CD4-positive, alpha-beta T cell (primary cell): ENCODE data around the gene PGLYRP4. TPM values are rescaled to one million over a fixed set of nuclear protein-coding genes. Genes with fewer than 3 reads are reported as not detected.
"Not testable (repeated sequence)": the region's sequence is repeated elsewhere in the genome, so short reads cannot be mapped to it uniquely, and the experiment has no call there.

Source experiments
- ATAC-seq: fragments of 200-7000 bp; cut with Tn5 transposase; one replicate; pipeline ENCODE4 v1.10.0; 2022; ENCODE audit warnings: mild to moderate bottlenecking; ENCODE audit not compliant: poor library complexity
- CTCF ChIA-PET: fragments of 350-600 bp; sonication (Branson Sonifier 250); formaldehyde crosslinking; loops from one replicate; lab custom pipeline; 2021; ENCODE audit warnings: antibody characterized with exemption, inconsistent platforms; lab: Charles Lee
- POLR2A ChIA-PET: fragments of 350-600 bp; sonication (Branson Sonifier 250); formaldehyde crosslinking; loops from one replicate; lab custom pipeline; 2021; ENCODE audit warnings: antibody characterized with exemption, inconsistent platforms; lab: Charles Lee
- DNase-seq, 14 experiments: peaks; one replicate each; pipeline ENCODE4 v3.0.0-alpha.2; 2013 to 2020; ENCODE audit warnings: mixed read lengths in 2 of 14
- H3K27ac ChIP-seq, 2 donors: one replicate each; pipeline versions ENCODE4 v1.5.1 to v1.7.0; 2013; ENCODE audit warnings: low read length in 2 of 2, low read depth in 1 of 2, mild to moderate bottlenecking in 1 of 2
- H3K27me3 ChIP-seq, 2 experiments: 1 replicate in 1 of 2; 2 replicates in 1 of 2; pipeline versions ENCODE4 v1.6.1 to v1.7.0; 2013; ENCODE audit warnings: low read length in 2 of 2, control low read depth in 1 of 2, mild to moderate bottlenecking in 1 of 2, moderate library complexity in 1 of 2; ENCODE audit not compliant: insufficient read depth in 2 of 2, control insufficient read depth in 1 of 2
- H3K36me3 ChIP-seq: one replicate; pipeline ENCODE4 v1.6.1; 2013; ENCODE audit warnings: low read length, control low read depth; ENCODE audit not compliant: insufficient read depth
- H3K4me1 ChIP-seq: one replicate; pipeline ENCODE4 v1.6.1; 2013; ENCODE audit warnings: low read length, control low read depth; ENCODE audit not compliant: insufficient read depth
- H3K4me3 ChIP-seq: one replicate; pipeline ENCODE4 v1.5.1; 2013; ENCODE audit warnings: mild to moderate bottlenecking, low read length, moderate library complexity
- H3K9me3 ChIP-seq, 2 experiments: 1 replicate in 1 of 2; 2 replicates in 1 of 2; pipeline versions ENCODE4 v1.6.1 to v1.7.0; 2013; ENCODE audit warnings: low read length in 2 of 2, mild to moderate bottlenecking in 2 of 2, control low read depth in 1 of 2, moderate library complexity in 1 of 2; ENCODE audit not compliant: control insufficient read depth in 1 of 2, insufficient read depth in 1 of 2
- H3K27ac Mint-ChIP-seq: one replicate; pipeline ENCODE4 v1.8.0; 2020; ENCODE audit warnings: mixed read lengths
- H3K27me3 Mint-ChIP-seq: one replicate; pipeline ENCODE4 v1.8.0; 2021; ENCODE audit warnings: mixed read lengths
- H3K36me3 Mint-ChIP-seq: one replicate; pipeline ENCODE4 v1.8.0; 2021; ENCODE audit warnings: low read depth, mixed read lengths
- H3K4me1 Mint-ChIP-seq: one replicate; pipeline ENCODE4 v1.8.0; 2021; ENCODE audit warnings: low read depth, mixed read lengths
- H3K4me3 Mint-ChIP-seq: one replicate; pipeline ENCODE4 v1.8.0; 2020; ENCODE audit warnings: mild to moderate bottlenecking, mixed read lengths
- H3K9me3 Mint-ChIP-seq: one replicate; pipeline ENCODE4 v1.8.0; 2020; ENCODE audit warnings: mixed read lengths
- CTCF ChIP-seq: fragments of 200-600 bp; IDR thresholded peaks from one replicate; pipeline ENCODE4 v1.8.0; 2022; ENCODE audit warnings: antibody characterized with exemption, mild to moderate bottlenecking
- intact Hi-C, 2 experiments: fragments of 100-400 bp; cut with DNase I in 1 of 2; cut with micrococcal nuclease in 1 of 2; formaldehyde crosslinking; loops; one replicate each; pipeline versions ENCODE4 v1.15.1 to v1.9.0; 2023 to 2025; cut with DNase I, micrococcal nuclease
- total RNA-seq, 174 experiments: library from RNA in 2 of 174; stranded (reverse) in 2 of 174; gene quantifications; one replicate each; pipeline ENCODE4 v1.2.3 and lab custom pipeline; 2021 to 2026

Gene PGLYRP4
- total RNA-seq, 2 experiments from 2014 or later, result not detected

GRCh38 chr1:153350321-153350957 is 1.8 kb upstream of the PGLYRP4 start:
- H3K27me3 Mint-ChIP-seq, result peaks cover 34% of the 10 kb centered on the region
- H3K4me3 Mint-ChIP-seq, result no peak overlapping the region
- H3K4me1 Mint-ChIP-seq, result peaks cover 15% of the 10 kb centered on the region
- H3K36me3 Mint-ChIP-seq, result no peaks in the 10 kb centered on the region
- ChIA-PET POLR2A (no interaction called here), CTCF (no interaction called here)
- intact Hi-C loops, result loop anchor here in 1 of 2 experiments (10.0 kb wide), 1 partner anchor 394 kb away; no protein-coding TSS in a partner anchor
- no peaks in the 10 kb centered on the region for H3K9me3 ChIP-seq
- peaks cover 13% of the 10 kb centered on the region for H3K4me1 ChIP-seq
- no peak overlapping the region for H3K4me3 ChIP-seq
- ATAC-seq (no peak), DNase-seq (no peak)
- no peaks in the 10 kb centered on the region for H3K36me3 ChIP-seq
- peaks cover 0 to 3% of the 10 kb centered on the region in 2 experiments for H3K27me3 ChIP-seq
- H3K27ac ChIP-seq, result no peak overlapping the region
- no peaks in the 10 kb centered on the region for H3K9me3 Mint-ChIP-seq
- no peak overlapping the region for H3K27ac Mint-ChIP-seq
- TF ChIP-seq CTCF, result no peak

- Histone ChIP-seq H3K4me1 (peaks cover 20% of the 10 kb centered on the region), H3K9me3 (no peaks in the 10 kb centered on the region), H3K4me3 (no peak overlapping the region), H3K27me3 (peaks cover 0 to 3% of the 10 kb centered on the region in 2 experiments), H3K36me3 (no peaks in the 10 kb centered on the region), H3K27ac (no peak overlapping the region)
- H3K27ac Mint-ChIP-seq, result no peak overlapping the region
- H3K36me3 Mint-ChIP-seq, result no peaks in the 10 kb centered on the region
- ChIA-PET POLR2A (no interaction called here), CTCF (no interaction called here)
- H3K27me3 Mint-ChIP-seq, result peaks cover 36% of the 10 kb centered on the region
- no peak overlapping the region for H3K4me3 Mint-ChIP-seq
- intact Hi-C loops, result loop anchor here in 1 of 2 experiments (10.0 kb wide), 1 partner anchor 395 kb away; no protein-coding TSS in a partner anchor
- no peak for TF ChIP-seq CTCF
- no peak for ATAC-seq
- H3K9me3 Mint-ChIP-seq, result no peaks in the 10 kb centered on the region
- DNase-seq, result no peak
- peaks cover 22% of the 10 kb centered on the region for H3K4me1 Mint-ChIP-seq
Observed at GRCh38 chr1:153349363-153350320, 1.0 kb upstream of the PGLYRP4 start.

- Histone ChIP-seq H3K4me3 (no peak overlapping the region), H3K27ac (no peak overlapping the region), H3K4me1 (peaks cover 25% of the 10 kb centered on the region), H3K27me3 (peaks cover 3 to 5% of the 10 kb centered on the region in 2 experiments), H3K9me3 (no peaks in the 10 kb centered on the region), H3K36me3 (no peaks in the 10 kb centered on the region)
- no peaks in the 10 kb centered on the region for H3K9me3 Mint-ChIP-seq
- H3K4me1 Mint-ChIP-seq, result peaks cover 37% of the 10 kb centered on the region
- H3K27ac Mint-ChIP-seq, result no peak overlapping the region
- no peak for ATAC-seq
- CTCF ChIA-PET, result no interaction called here
- no peak overlapping the region for H3K4me3 Mint-ChIP-seq
- peaks cover 36% of the 10 kb centered on the region for H3K27me3 Mint-ChIP-seq
- POLR2A ChIA-PET, result no interaction called here
- DNase-seq, result no peak
- TF ChIP-seq CTCF, result no peak
- intact Hi-C loops, result no loop called here
- no peaks in the 10 kb centered on the region for H3K36me3 Mint-ChIP-seq
Observed at GRCh38 chr1:153347856-153348255, 785 bp downstream of the PGLYRP4 start.

- CTCF ChIA-PET, ATAC-seq, H3K4me3 ChIP-seq, intact Hi-C loops, H3K9me3 ChIP-seq, H3K36me3 ChIP-seq, H3K27ac ChIP-seq, H3K36me3 Mint-ChIP-seq, DNase-seq, H3K27me3 ChIP-seq, H3K4me3 Mint-ChIP-seq, H3K27ac Mint-ChIP-seq, POLR2A ChIA-PET, H3K9me3 Mint-ChIP-seq: not testable (repeated sequence)
- peaks cover 36% of the 10 kb centered on the region for H3K27me3 Mint-ChIP-seq
- H3K4me1 ChIP-seq, result peaks cover 25% of the 10 kb centered on the region
- H3K4me1 Mint-ChIP-seq, result peaks cover 44% of the 10 kb centered on the region
Observed at GRCh38 chr1:153347049-153347448, 1.6 kb downstream of the PGLYRP4 start.
